GM23248 (cell line): ENCODE results near the gene FCN2.

Source experiments
- EZH2 ChIP-seq: fragments of 200-600 bp; sonication (generic); IDR thresholded peaks from 2 replicates; pipeline ENCODE4 v1.6.1; 2018; ENCODE audit warnings: antibody characterized with exemption, mild to moderate bottlenecking; ENCODE audit not compliant: insufficient read depth, poor library complexity, severe bottlenecking
- EZH2phosphoT487 ChIP-seq: fragments of 200-600 bp; sonication (generic); IDR thresholded peaks from 2 replicates; pipeline ENCODE4 v1.6.1; 2018; ENCODE audit warnings: antibody characterized with exemption, moderate library complexity, mild to moderate bottlenecking, low read depth; ENCODE audit not compliant: insufficient read depth

GRCh38 chr9:134936346-134937163 lies 55.9 kb downstream of the FCN2 start:
- TF ChIP-seq EZH2 (no peak), EZH2phosphoT487 (no peak)
